Camera-type eye (tissue), 1 donor: ENCODE results near the gene SPG11. TPM values are rescaled to one million over a fixed set of nuclear protein-coding genes. Genes with fewer than 3 reads are reported as not detected.

Experiments used
- total RNA-seq: library from RNA; depleted of rRNA; stranded (reverse); fragments of >200 nt; gene quantifications from one replicate; pipeline ENCODE4 v1.2.3, GENCODE V29; 2014

The SPG11 gene
- 127 TPM for total RNA-seq

GRCh38 chr15:44663410-44664308 is at the start of gene SPG11:
Gene SPG11, minus strand, starts transcription at chr15:44663662. Its CDS starts 15 bp downstream, at chr15:44663647.

GRCh38 chr15:44711096-44711742 is 47.8 kb upstream of the SPG11 start, which contains the start of the genes B2M and PATL2:
Gene B2M, plus strand, starts transcription at chr15:44711517. Its CDS starts 30 bp downstream, at chr15:44711547.
Gene PATL2, minus strand, starts transcription at chr15:44711323. Its CDS starts 34,833 bp downstream, at chr15:44676490.

GRCh38 chr15:44536962-44537734 is 126.3 kb downstream of the SPG11 start, which contains the start of gene EIF3J:
Gene EIF3J, plus strand, starts transcription at chr15:44537147. Its CDS starts 48 bp downstream, at chr15:44537195.

Other genes starting within 250 kb of the SPG11 start
- 174 TPM for gene CTDSPL2, start 236.0 kb downstream of the SPG11 start, total RNA-seq
- gene EIF3J, start 126.5 kb downstream of the SPG11 start, total RNA-seq: 73.5 TPM
- gene PATL2, start 47.7 kb upstream of the SPG11 start, total RNA-seq: 0.49 TPM
- 1,160 TPM for gene B2M, start 47.9 kb upstream of the SPG11 start, total RNA-seq
- 29.5 TPM for gene TRIM69, start 72.9 kb upstream of the SPG11 start, total RNA-seq